GM03348 (cell line): ENCODE data around the gene ARHGAP6.

ENCODE experiments used
- DNase-seq: peaks from one replicate; pipeline ENCODE4 v3.0.0; 2012; ENCODE audit warnings: low spot score

Gene ARHGAP6

DNA sequence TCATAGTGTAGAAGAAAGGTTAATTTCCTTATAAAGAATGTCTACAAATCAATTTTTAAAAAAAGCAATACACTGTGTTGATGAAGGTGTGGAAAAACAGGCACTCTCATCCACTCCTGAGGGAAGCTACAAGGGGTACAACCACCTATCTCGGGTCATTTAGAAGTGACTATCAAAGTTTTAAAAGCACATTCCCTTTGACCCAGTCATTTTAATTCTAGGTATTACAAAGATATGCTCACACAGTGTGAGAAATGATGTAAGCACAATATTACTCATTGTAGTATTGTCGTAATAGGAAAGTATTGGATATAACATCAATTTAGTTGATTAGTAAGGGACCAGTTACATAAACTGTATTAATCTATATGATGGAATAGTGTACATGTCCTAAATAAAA is 562.0 kb downstream of the ARHGAP6 start:
- DNase-seq, result no peak

DNA sequence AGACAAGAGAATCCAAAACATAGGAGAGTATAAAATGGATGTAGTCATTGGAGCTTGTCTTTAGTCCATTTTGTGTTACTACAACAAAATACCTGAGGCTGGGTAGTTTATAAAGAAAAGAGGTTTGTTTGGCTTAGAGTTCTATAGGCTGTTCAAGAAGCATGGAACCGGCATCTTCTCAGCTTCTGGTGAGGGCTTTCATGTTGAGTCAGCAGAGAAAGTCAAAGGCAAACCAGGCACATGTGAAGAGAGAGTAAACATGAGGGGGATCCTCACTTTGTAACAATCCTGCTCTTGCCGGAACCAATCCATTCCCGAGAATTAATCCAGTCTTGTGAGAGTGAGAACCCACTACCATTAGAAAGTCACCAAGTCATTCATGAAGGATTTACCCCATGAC is 562.7 kb downstream of the ARHGAP6 start:
- DNase-seq, result no peak

DNA sequence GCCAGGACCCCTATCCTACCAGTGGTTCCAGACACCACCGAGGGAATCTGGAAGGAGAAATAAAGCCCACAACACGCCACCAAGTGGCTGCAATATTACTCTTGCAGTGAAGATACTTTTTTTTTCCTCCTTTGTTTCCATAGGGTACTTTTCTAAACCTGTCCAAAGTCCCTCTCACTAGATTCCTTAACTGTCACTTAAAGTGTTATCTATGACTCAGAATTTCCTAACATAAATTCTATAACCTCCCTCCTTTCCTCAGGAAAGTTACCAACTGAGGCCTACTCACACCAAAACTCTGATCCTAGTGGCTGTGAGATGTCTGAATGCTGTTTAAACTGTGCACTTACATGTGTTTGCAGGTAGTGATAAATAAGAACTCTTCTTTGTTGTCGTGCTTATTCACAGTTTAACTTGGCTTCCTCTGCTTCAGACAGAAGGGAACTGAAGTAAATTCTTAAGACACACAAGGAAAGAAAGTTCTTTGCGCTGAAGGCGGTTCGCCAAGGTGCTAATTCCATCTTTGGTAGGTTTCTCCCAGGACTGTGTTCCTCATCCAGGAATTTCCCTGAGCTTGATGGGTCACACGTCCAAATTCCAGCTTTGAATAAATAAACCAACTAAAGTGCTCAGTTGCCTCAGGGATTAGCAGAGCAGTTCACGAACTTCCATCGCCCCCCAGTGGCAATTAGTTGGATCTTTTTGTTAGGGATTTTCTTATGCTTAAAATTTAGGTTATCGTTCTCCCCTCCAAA is 565.3 kb downstream of the ARHGAP6 start:
- peak; percentile 61 for DNase-seq

DNA sequence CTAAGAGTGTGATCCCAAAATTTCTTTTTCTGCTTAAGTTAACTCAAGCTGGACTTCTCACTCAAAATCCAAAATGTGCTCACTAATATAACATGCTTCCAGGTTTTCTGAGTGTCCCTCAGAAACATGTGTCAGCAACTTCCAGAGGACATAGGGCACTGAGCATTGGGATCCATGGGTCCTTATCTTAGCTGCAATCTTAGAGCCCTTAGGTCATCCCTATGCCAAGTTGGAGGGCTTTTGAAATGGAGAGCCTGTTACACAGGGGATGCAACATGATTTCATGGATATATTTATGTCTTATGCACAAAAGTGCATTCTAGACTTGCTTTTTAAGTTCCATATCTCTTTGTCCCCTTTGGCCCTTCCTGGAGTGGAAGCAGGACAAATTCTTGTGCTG is 566.3 kb downstream of the ARHGAP6 start:
- DNase-seq, result no peak

DNA sequence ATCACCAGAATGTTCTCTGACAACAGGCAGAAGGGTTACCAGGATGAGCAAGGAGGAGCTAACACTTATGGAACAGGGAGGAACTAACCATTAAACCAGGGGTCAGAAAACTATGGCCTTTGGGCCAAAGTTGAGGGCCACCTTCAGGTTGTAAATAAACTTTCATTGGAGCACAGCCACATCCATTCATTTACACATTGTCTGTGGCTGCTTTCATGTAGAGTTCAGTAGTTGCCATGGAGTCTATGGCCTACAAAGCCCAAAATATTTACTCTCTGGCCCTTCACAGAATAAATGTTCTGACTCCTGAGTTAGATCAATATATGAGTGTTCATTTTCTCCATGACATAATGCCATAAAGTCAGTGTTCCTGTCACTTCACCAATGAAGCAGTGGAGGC is 567.8 kb downstream of the ARHGAP6 start:
- no peak for DNase-seq

DNA sequence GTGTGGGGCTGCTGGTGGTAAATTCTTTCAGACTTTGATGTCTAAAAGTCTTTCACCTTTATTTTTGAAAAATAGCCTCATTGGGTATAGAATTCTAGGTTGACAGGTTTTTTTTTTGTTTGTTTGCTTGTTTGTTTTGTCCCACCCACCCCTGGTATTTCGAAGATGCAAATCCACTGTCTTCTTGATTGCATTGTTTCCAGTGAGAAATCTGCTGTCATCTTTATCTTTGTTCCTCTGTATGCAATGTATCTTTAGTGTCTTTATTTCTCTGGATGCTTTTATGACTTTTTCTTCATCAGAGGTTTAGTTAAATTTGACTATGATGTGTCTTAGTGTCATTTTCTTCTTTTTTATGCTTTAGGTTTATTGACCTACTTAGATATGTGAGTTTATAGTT is 575.9 kb downstream of the ARHGAP6 start:
- DNase-seq, result no peak
